Neural cell (in vitro differentiated cells): ENCODE results near the gene ARID3B.

Experiments
- EP300 ChIP-seq: fragments of 450-650 bp; conservative IDR thresholded peaks from 2 replicates; pipeline ENCODE4 v1.6.1; 2014; ENCODE audit warnings: antibody characterized with exemption, mild to moderate bottlenecking, moderate library complexity; ENCODE audit not compliant: poor library complexity, severe bottlenecking
- EZH2 ChIP-seq: fragments of 200-600, 300-800 bp; shearing (Covaris generic), sonication (generic); IDR thresholded peaks from 2 replicates; pipeline ENCODE4 v1.6.1; 2014; ENCODE audit warnings: antibody characterized with exemption, low read length, borderline replicate concordance, mild to moderate bottlenecking; ENCODE audit not compliant: insufficient read depth, poor library complexity, severe bottlenecking
- MXI1 ChIP-seq: fragments of 450-650 bp; conservative IDR thresholded peaks from 2 replicates; pipeline ENCODE4 v1.6.1; 2014; ENCODE audit warnings: antibody characterized with exemption, mild to moderate bottlenecking; ENCODE audit not compliant: poor library complexity, severe bottlenecking
- POLR2AphosphoS5 ChIP-seq: IDR thresholded peaks from 2 replicates; pipeline ENCODE4 v1.6.1; 2012
- RAD21 ChIP-seq: fragments of 450-650 bp; conservative IDR thresholded peaks from 2 replicates; pipeline ENCODE4 v1.6.1; 2014; ENCODE audit warnings: antibody characterized with exemption, mild to moderate bottlenecking, moderate library complexity
- REST ChIP-seq: IDR thresholded peaks from 2 replicates; pipeline ENCODE4 v1.6.1; 2012; ENCODE audit warnings: borderline replicate concordance
- TAF1 ChIP-seq: IDR thresholded peaks from 2 replicates; pipeline ENCODE4 v1.6.1; 2012; ENCODE audit warnings: low read depth
- TF ChIP-seq, protein P1 (sequence below): fragments of 450-650 bp; IDR thresholded peaks from 2 replicates; pipeline ENCODE4 v1.5.1; 2014; ENCODE audit warnings: antibody characterized with exemption, mild to moderate bottlenecking, moderate library complexity; ENCODE audit not compliant: poor library complexity, severe bottlenecking

- TF ChIP-seq RAD21 (no peak), REST (no peak), POLR2AphosphoS5 (no peak), MXI1 (no peak), EZH2 (no peak), EP300 (no peak), TAF1 (no peak)
- TF ChIP-seq, protein P1, sequence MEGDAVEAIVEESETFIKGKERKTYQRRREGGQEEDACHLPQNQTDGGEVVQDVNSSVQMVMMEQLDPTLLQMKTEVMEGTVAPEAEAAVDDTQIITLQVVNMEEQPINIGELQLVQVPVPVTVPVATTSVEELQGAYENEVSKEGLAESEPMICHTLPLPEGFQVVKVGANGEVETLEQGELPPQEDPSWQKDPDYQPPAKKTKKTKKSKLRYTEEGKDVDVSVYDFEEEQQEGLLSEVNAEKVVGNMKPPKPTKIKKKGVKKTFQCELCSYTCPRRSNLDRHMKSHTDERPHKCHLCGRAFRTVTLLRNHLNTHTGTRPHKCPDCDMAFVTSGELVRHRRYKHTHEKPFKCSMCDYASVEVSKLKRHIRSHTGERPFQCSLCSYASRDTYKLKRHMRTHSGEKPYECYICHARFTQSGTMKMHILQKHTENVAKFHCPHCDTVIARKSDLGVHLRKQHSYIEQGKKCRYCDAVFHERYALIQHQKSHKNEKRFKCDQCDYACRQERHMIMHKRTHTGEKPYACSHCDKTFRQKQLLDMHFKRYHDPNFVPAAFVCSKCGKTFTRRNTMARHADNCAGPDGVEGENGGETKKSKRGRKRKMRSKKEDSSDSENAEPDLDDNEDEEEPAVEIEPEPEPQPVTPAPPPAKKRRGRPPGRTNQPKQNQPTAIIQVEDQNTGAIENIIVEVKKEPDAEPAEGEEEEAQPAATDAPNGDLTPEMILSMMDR = no peak
These were observed 12.1 kb upstream of the ARID3B start for GRCh38 chr15:74528876-74529275.
